GM21825 (cell line): ENCODE data around the gene RHOB.
A peak's percentile ranks its signal among the peaks of the same experiment; 100 is the strongest.
"Not testable (repeated sequence)": the region's sequence is repeated elsewhere in the genome, so short reads cannot be mapped to it uniquely, and the experiment has no call there.

Experiments
- ATAC-seq: cut with Tn5 transposase; IDR thresholded peaks from one replicate; pipeline ENCODE4 v1.9.1; 2021; ENCODE audit warnings: mild to moderate bottlenecking, moderate library complexity; ENCODE audit not compliant: unreplicated experiment

RHOB gene

GRCh38 chr2:20446917-20447436 lies at the start of gene RHOB:
RHOB (plus strand) TSS chr2:20447074; CDS start chr2:20447466, 392 bp downstream.
- ATAC-seq: peak; percentile 98

- ATAC-seq: no peak
Observed at GRCh38 chr2:20397811-20398447, 48.9 kb upstream of the RHOB start.

GRCh38 chr2:20398956-20399567 lies 47.8 kb upstream of the RHOB start:
- no peak for ATAC-seq

- ATAC-seq: no peak
Observed at GRCh38 chr2:20400306-20400705, 46.6 kb upstream of the RHOB start.

GRCh38 chr2:20400787-20401488 lies 45.9 kb upstream of the RHOB start:
- ATAC-seq: no peak

GRCh38 chr2:20401489-20401835 lies 45.4 kb upstream of the RHOB start:
- ATAC-seq: no peak

- ATAC-seq: no peak
Observed at GRCh38 chr2:20403774-20404312, 43.0 kb upstream of the RHOB start.

GRCh38 chr2:20404950-20405349 lies 41.9 kb upstream of the RHOB start:
- no peak for ATAC-seq

GRCh38 chr2:20409039-20409438 lies 37.8 kb upstream of the RHOB start:
- ATAC-seq: no peak

- no peak for ATAC-seq
Observed at GRCh38 chr2:20410556-20411277, 36.2 kb upstream of the RHOB start.

GRCh38 chr2:20411361-20411894 lies 35.4 kb upstream of the RHOB start:
- peak; percentile 100 for ATAC-seq

- ATAC-seq: no peak
Observed at GRCh38 chr2:20414806-20415205, 32.1 kb upstream of the RHOB start.

- ATAC-seq: no peak
Observed at GRCh38 chr2:20415511-20415918, 31.4 kb upstream of the RHOB start.

GRCh38 chr2:20416723-20417122 lies 30.2 kb upstream of the RHOB start:
- no peak for ATAC-seq

- ATAC-seq: not testable (repeated sequence)
Observed at GRCh38 chr2:20417230-20417821, 29.5 kb upstream of the RHOB start.

- no peak for ATAC-seq
Observed at GRCh38 chr2:20418519-20418918, 28.4 kb upstream of the RHOB start.

GRCh38 chr2:20419007-20419576 lies 27.8 kb upstream of the RHOB start:
- no peak for ATAC-seq

- no peak for ATAC-seq
Observed at GRCh38 chr2:20419752-20420151, 27.1 kb upstream of the RHOB start.

GRCh38 chr2:20421336-20421987 lies 25.4 kb upstream of the RHOB start:
- ATAC-seq: no peak

GRCh38 chr2:20421988-20422370 lies 24.9 kb upstream of the RHOB start:
- ATAC-seq: no peak
